K562 treated with DMSO at 1 percent for 12 hours (cell line): ENCODE results near the gene NPC1L1. TPM values are rescaled to one million over a fixed set of nuclear protein-coding genes. Genes with fewer than 3 reads are reported as not detected.

Experiments used
- total RNA-seq: library from RNA; unstranded; fragments of 300-600 nt; gene quantifications from 2 replicates; pipeline ENCODE4 v1.2.3, GENCODE V29; 2022; ENCODE audit not compliant: insufficient read depth

The NPC1L1 gene, protein sequence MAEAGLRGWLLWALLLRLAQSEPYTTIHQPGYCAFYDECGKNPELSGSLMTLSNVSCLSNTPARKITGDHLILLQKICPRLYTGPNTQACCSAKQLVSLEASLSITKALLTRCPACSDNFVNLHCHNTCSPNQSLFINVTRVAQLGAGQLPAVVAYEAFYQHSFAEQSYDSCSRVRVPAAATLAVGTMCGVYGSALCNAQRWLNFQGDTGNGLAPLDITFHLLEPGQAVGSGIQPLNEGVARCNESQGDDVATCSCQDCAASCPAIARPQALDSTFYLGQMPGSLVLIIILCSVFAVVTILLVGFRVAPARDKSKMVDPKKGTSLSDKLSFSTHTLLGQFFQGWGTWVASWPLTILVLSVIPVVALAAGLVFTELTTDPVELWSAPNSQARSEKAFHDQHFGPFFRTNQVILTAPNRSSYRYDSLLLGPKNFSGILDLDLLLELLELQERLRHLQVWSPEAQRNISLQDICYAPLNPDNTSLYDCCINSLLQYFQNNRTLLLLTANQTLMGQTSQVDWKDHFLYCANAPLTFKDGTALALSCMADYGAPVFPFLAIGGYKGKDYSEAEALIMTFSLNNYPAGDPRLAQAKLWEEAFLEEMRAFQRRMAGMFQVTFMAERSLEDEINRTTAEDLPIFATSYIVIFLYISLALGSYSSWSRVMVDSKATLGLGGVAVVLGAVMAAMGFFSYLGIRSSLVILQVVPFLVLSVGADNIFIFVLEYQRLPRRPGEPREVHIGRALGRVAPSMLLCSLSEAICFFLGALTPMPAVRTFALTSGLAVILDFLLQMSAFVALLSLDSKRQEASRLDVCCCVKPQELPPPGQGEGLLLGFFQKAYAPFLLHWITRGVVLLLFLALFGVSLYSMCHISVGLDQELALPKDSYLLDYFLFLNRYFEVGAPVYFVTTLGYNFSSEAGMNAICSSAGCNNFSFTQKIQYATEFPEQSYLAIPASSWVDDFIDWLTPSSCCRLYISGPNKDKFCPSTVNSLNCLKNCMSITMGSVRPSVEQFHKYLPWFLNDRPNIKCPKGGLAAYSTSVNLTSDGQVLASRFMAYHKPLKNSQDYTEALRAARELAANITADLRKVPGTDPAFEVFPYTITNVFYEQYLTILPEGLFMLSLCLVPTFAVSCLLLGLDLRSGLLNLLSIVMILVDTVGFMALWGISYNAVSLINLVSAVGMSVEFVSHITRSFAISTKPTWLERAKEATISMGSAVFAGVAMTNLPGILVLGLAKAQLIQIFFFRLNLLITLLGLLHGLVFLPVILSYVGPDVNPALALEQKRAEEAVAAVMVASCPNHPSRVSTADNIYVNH (N-terminal part only)
- 0.51 TPM in 1 of 2 replicates, not detected in the other for total RNA-seq

DNA sequence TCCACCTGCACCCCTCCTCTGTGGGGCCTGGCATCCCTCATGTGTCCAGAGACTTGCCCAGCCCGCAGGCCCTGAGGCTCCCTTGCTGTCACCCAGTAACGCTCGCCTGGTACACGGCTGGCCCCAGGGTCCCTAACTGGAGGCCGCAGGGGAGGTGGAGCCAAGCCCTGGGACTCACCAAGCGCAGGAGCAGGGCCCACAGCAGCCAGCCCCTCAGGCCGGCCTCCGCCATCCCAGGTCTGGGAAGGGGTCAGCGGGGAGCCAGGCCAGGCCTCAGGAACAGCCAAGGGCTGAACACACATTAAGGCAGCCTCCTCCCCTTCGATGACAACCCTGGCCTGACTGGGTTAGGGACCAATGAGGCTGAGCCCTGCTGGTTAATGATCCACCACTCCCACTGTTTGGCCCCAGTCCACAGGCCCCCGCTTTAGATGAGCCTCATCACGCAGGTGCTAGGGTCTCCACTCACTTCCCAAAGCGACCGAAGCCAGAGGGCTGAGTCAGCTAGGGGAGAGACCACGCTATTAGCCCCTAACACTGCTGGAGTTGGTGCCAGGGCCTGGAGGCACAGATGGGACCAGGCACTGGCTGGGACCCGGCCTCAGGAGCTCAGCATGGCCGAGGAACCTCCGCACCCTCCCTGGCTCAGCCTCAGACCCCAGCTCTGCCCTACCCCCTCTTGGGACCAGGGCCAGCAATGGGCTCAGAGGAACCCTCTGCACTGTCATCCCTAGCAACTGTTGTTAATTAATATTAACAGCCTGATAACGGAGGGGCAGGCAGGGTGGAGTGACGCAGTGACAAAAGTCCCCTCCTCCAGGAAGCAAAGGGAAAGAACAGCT is at the start of gene NPC1L1:
Gene NPC1L1 (minus strand): TSS at position 303 of the 842 bp plus-strand sequence. CDS start 71 bp downstream, at position 232.

GRCh38 chr7:44581879-44582603 is 40.9 kb upstream of the NPC1L1 start, which contains the start of gene TMED4:
Gene TMED4, minus strand, starts transcription at chr7:44582231. Its CDS starts 25 bp downstream, at chr7:44582206.

DNA sequence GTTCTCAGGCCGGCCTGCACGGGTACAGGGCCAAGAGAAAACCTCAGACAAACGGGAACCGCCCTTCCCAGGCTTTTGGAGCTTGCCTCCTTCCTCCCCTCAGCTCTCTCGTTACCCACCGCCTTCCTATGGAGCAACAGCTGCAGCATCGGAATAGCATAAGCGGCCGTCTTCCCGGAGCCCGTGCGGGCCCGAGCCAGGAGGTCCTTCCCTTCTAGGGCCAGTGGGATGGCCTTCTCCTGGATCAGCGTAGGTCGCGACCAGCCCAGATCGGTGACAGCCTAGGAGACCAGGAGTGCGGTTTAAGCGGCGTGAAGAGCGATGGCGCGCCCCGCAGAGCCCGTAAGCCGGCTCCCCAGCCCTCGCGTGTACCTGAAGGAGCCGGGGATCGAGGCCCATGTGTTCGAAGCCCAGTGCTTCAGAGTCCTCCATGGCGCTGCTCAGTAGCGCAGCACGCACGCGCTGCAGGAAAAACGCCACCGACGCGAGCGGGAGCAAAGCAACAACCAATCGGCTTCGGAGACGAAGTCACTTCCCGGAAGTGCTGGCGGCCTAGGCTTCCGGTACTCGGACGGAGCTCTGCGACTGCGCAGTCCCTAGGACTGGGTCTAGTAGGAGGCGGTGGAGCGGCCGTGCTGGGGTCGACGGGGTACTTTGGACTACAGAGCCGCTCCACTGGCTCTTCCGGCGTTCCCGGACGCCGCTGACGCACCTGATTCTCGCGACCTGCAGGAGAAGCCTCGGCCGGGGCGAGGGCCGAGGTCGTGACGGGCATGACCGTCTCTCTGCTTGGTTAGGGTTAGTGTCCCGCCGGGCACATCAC is 32.5 kb upstream of the NPC1L1 start, which contains the start of gene DDX56:
Gene DDX56 (minus strand): TSS at position 445 of the 823 bp plus-strand sequence. CDS start 13 bp downstream, at position 432.

DNA sequence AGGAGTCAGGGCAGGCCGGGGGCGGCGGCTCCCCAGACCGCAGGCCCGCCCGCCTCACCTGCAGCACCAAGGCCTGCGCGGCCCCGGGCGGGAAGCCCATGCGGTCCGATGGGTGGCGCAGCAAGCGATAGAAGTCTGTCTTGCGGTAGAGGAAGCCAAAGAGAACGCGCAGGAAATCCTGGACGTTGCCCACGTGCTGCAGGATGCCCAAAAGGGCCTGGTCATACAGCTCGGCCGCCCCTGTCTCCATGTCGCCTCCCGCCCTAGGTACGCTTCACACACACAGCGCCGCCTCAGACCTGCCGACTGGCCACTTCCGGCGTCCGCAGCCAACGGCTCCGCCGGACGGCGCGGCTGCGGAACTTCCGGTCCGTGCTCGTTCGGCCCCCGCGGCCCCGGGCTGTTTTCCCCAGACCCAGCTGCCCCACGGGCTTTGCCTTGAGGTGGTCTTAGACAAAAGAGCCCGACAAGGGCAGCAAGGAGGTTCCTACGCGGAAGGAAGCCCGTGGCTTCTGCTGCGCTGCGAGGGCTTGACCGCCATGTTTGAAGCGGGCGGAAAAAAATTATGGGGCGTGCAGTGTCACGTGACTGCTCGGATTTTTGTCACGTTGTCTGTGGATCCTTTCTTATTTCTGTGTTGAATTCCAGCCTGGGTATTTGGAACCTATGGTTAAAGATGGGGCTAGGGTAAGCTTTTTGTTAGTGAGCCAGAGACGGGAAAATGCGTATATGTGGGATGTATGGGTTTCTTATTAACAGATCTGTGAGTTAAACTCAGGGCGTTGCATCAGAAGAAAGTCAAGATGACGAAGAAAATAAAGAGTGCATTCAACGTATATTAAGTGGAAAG is 50.6 kb downstream of the NPC1L1 start, which contains the start of gene NUDCD3:
Gene NUDCD3 (minus strand): TSS at position 308 of the 850 bp plus-strand sequence. CDS start 58 bp downstream, at position 250.

Other genes with a start within 250 kb of the NPC1L1 start
- gene CAMK2B, start 215.7 kb downstream of the NPC1L1 start, total RNA-seq: not detected in 2 replicates
- 19.8 and 20.1 TPM in 2 replicates for gene NUDCD3, start 50.7 kb downstream of the NPC1L1 start, total RNA-seq
- 64.7 and 77.4 TPM in 2 replicates for gene DDX56, start 32.6 kb upstream of the NPC1L1 start, total RNA-seq
- 35.5 and 66.0 TPM in 2 replicates for gene TMED4, start 40.9 kb upstream of the NPC1L1 start, total RNA-seq
- gene OGDH, start 65.3 kb upstream of the NPC1L1 start, total RNA-seq: 48.4 and 83.6 TPM in 2 replicates
- 5.6 and 21.3 TPM in 2 replicates for gene ZMIZ2, start 207.5 kb upstream of the NPC1L1 start, total RNA-seq